HG02938 (cell line): ENCODE measurements around the gene RABL2A.
"Not testable (repeated sequence)": the region's sequence is repeated elsewhere in the genome, so short reads cannot be mapped to it uniquely, and the experiment has no call there.

ENCODE experiments used
- ATAC-seq: cut with Tn5 transposase; IDR thresholded peaks from one replicate; pipeline ENCODE4 v1.9.1; 2021; ENCODE audit warnings: mild to moderate bottlenecking, moderate library complexity; ENCODE audit not compliant: unreplicated experiment

Gene RABL2A

DNA sequence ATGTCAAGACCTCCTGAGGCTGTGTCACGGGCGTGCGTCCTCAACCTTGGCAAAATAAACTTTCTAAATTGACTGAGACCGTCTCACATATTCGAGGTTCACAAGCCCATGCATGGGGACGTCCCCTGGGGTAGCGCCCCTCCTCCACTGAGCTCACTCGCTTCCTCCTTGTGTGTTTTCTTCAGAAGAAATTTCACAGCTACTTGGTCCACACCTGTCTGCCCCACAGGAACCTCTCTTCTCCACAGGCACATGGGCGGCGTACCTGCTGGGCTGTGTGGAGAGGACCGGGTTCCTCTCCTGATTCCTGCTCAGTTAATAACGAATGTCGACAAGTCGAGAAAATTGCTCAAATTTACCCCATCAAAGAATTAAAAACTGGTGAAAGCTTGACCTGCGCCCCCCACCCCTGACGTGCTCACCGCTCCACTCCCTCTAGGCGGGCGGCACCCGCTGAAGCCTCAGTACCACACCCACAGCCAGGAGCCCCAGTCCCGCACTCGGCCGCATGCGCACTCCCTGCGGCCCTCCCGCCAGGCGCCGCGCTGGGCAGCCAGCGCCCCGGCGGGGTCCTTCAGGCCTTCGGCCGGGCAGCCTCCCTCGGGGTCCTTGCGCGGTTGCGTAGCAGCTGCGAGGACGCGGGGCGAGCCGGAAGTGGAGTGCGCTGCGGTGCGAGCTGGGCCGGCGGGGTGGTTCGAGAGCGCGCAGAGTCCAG lies at the start of gene RABL2A:
Gene RABL2A, plus strand, starts transcription at position 651 of the 715 bp plus-strand sequence. CDS start 1,341 bp downstream, outside the sequence.
- peak; percentile 90 for ATAC-seq

DNA sequence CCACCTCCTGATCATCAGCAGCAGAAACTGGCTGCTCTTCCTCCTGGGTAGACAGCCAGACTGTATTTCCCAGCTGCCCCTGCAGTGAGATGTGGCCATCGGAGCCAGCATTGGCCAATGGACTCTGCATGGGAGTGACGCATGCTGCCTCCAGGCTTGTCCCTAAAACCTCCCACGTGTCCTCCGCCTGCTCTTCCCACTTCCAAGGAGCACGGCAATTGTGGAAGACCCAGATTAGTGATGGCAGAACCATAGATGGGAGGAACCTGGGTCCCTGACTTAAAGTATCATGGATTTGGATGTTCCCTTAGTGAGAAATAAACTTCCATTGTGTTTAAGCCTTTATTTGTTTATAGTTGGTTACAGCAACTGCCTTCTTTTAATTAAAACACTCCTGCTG lies 48.6 kb upstream of the RABL2A start:
- not testable (repeated sequence) for ATAC-seq

GRCh38 chr2:113582473-113582872 lies 44.6 kb upstream of the RABL2A start:
- ATAC-seq = not testable (repeated sequence)

- not testable (repeated sequence) for ATAC-seq
Observed at GRCh38 chr2:113583521-113584225, 43.4 kb upstream of the RABL2A start.

- not testable (repeated sequence) for ATAC-seq
Observed at GRCh38 chr2:113584311-113585092, 42.6 kb upstream of the RABL2A start.

DNA sequence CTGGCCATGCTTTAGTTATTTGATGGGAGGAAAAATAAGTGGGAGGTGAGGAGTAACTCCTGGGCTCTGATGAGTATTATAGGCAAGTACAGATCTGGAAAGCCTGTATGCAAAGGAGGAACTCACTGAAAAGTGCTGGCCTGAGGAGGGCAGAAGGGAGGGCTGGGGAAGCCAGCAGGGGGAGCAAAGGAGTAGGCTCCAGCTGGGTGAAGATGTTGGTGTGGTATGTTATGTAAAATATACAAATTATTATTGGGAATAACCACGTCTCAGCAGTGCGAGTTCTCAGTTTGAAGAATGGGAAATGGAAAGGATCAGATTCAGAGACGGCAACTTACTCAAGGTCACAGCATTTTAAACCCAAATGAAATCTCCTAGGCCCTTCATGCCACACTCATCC lies 39.9 kb upstream of the RABL2A start:
- ATAC-seq = not testable (repeated sequence)

DNA sequence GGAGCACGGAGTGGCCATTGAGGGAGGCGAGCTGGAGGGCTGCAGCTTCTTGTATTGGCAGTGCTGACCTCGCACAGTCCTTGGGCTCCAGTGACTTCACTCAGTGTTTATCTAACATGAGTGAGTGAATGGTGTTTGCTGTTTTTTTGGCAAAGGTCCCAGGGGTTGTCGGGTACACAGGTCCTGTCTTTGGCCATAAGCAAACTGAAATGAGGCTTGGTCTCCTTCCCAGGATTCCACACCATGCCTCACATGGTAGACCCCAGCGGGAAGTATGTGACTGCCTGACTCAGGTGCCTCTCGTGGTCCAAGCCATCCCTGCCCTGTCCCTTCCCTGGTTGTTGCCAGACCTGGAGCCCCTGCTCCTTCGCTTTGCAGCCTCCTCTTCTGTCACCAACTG lies 37.5 kb upstream of the RABL2A start:
- ATAC-seq = not testable (repeated sequence)

DNA sequence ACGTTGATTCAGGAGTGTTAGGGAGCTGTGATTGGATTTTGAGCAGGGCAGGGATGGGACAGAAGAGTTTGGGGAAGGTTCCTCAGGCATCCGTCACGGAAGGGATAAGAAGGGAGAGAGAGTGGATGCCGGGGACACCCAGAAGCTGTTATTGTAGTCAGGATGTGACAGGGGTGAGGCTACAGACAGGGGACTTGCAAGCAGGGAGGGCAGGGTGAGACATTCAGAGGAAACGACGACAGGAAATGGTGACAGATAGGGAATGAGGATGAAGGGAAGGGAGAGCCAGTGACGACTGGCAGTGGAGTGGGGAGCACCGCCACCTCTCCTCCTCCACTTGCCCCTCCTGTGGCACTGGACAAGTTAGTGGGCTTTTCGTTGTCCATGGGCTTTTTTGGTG lies 35.1 kb upstream of the RABL2A start:
- not testable (repeated sequence) for ATAC-seq

DNA sequence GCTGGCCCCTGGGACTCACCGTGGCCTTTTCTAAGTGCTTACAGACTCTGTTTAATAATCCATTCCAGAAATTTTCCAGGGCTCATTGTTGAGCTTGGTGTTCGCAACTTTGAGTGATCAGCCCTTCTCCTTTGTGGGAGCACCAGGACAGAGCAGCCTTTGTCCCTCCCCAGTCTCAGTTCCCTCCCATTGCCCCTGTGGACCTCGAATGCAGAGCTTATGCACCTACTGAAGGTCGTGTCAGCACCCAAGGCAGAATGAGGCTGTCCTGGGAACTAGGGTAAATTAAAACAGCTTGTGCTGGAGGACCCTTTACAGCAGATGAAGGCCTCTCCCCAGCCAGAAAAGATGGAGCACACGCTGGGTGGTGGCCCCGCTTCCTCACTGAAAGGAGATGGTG lies 33.8 kb upstream of the RABL2A start:
- not testable (repeated sequence) for ATAC-seq

DNA sequence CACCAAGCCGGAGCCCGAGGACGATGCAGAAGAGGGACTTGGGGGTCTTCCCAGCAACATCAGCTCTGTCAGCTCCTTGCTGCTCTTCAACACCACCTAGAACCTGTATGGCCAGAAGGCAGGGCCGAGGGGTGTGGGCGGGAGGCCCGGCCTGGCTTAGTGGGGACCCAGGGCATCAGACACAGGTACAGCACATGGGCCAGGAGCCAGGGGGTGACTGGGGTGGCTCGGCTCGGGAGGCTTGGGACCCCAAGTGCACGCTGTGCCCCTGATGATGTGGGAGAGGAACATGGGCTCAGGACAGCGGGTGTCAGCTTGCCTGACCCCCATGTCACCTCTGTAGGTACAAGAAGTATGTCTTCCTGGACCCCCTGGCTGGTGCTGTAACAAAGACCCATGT lies 31.3 kb upstream of the RABL2A start:
- ATAC-seq = not testable (repeated sequence)

DNA sequence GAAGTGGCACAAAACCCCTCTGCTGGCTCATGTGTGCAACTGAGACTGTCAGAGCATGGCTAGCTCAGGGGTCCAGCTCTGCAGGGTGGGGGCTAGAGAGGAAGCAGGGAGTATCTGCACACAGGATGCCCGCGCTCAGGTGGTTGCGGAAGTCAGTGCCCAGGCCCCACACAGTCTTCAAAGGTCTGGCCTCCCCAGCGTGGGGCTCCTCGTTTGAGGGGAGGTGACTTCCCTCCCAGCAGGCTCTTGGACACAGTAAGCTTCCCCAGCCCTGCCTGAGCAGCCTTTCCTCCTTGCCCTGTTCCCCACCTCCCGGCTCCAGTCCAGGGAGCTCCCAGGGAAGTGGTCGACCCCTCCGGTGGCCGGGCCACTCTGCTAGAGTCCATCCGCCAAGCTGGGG lies 29.9 kb upstream of the RABL2A start:
- ATAC-seq = not testable (repeated sequence)

- not testable (repeated sequence) for ATAC-seq
Observed at GRCh38 chr2:113597572-113597971, 29.5 kb upstream of the RABL2A start.

DNA sequence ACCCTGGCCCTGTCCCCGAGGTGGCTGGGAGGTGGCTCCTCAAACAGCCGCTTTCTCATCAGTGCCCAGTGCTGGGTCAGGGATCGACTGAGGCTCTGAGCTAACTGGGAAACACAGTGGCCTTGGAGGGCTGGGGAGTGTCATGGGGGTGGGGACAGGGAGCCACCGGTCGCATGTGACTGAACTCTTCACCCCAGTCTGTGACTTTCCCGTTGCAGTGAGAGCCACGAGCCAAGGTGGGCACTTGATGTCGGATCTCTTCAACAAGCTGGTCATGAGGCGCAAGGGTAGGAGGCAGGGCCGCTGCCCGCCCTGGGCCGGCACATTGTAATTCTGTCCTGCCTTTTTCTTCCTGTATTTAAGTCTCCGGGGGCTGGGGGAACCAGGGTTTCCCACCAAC lies 28.9 kb upstream of the RABL2A start:
- not testable (repeated sequence) for ATAC-seq

GRCh38 chr2:113598738-113599137 lies 28.3 kb upstream of the RABL2A start:
- ATAC-seq = not testable (repeated sequence)

- ATAC-seq = not testable (repeated sequence)
Observed at GRCh38 chr2:113599208-113599607, 27.9 kb upstream of the RABL2A start.

DNA sequence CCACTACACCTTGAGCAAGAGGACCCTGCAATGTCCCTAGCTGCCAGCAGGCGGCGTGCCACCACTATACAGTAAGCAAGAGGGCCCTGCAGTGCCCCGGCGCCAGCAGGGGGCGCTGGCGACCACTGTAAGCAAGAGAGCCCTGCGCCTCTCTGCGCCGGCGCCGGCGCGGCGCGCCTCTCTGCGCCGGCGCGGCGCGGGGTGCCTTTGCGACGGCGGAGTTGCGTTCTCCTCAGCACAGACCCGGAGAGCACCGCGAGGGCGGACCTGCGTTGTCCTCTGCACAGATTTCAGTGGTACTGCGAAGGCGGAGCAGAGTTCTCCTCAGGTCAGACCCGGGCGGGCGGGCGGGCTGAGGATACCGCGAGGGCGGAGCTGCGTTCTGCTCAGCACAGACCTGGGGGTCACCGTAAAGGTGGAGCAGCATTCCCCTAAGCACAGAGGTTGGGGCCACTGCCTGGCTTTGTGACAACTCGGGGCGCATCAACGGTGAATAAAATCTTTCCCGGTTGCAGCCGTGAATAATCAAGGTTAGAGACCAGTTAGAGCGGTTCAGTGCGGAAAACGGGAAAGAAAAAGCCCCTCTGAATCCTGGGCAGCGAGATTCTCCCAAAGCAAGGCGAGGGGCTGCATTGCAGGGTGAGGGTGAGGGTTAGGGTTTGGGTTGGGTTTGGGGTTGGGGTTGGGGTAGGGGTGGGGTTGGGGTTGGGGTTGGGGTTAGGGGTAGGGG lies 24.9 kb upstream of the RABL2A start:
- ATAC-seq = not testable (repeated sequence)

DNA sequence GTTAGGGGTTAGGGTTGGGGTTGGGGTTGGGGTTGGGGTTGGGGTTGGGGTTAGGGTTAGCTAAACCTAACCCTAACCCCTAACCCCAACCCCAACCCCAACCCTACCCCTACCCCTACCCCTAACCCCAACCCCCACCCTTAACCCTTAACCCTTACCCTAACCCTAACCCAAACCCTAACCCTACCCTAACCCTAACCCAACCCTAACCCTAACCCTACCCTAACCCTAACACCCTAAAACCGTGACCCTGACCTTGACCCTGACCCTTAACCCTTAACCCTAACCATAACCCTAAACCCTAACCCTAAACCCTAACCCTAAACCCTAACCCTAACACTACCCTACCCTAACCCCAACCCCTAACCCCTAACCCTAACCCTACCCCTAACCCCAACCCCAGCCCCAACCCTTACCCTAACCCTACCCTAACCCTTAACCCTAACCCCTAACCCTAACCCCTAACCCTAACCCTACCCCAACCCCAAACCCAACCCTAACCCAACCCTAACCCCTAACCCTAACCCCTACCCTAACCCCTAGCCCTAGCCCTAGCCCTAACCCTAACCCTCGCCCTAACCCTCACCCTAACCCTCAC lies 24.1 kb upstream of the RABL2A start:
- no peak for ATAC-seq

- ATAC-seq = peak; percentile 99
Observed at GRCh38 chr2:113603467-113604084, 23.5 kb upstream of the RABL2A start.

DNA sequence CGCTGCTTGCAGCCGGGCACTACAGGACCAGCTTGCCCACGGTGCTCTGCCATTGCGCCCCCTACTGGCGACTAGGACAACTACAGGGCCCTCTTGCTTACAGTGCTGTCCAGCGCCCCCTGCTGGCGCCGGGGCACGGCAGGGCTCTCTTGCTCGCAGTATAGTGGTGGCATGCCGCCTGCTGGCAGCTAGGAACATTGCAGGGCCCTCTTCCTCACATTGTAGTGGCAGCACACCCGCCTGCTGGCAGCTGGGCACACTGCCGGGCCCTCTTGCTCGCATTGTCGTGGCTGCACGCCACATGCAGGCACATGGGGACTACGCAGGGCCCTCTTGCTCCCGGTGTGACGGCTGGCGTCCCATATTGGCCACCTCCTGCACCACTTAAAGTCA lies 23.0 kb upstream of the RABL2A start:
- not testable (repeated sequence) for ATAC-seq

DNA sequence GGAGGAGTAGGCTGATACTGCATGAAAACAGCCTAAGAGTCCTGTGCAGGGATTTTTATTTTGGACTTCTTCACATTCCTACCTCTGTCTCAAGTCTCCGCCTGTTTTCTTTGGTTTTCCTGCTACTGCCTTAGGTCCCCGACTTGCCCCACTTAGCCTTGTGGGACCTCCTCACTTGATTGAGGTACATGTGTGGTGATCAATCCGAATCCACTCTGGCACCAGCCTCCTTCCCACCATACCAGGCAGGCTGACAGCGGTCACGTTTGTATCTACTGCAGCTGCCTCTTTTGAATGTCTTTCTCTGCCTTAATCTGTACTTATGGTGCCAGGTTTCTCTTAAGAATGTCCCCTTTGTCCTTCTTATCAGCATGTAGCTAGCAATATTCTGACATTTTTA lies 22.4 kb upstream of the RABL2A start:
- not testable (repeated sequence) for ATAC-seq
